Measurements from ENCODE around the gene MICAL3. TPM values are rescaled to one million over a fixed set of nuclear protein-coding genes. Genes with fewer than 3 reads are reported as not detected.

MICAL3 gene
- total RNA-seq, 1 donor from 2014 or later = 33.6 TPM

DNA sequence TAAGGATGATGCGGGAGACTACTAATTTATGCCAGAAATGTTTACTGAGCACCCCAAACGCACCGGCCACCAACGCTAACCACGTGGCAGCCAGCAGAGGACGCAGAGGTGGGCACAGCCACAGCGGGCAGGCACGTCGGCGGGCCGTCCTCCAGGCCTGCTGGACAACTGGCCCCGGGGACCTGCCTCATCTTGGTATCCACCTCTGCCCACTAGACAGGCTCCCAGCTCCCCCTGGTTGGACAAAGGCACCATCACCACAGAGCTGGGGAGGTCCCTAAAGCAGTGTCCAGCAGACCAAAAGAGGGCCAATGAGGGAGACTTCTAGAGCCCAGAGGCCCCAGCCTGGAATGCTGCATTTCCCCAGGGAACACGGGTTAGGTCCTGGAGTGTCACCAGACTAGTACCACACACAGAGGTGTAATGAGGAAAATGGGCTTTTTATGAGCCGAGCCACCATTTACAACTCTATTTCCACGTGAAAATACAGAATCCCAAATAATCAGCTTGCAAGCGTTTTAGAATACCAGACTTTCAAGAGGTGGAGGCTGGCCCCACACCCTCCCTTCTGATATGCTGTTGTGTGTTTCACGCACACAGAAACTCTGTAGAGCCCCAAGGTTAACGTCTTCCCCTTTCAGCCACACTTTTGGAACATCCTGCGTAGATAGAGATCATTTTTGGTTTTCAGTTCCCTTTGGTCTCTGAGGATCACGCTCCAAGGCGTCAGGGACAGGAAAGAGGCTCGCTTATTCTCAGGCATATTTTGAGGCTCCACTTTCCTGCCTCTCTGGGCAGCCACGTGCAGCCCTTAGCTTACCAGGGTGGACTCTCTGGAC lies 226.4 kb downstream of the MICAL3 start:
- Mint-ChIP-seq H3K4me1 (peaks cover 14% of the 10 kb centered on the region), H3K9me3 (no peaks in the 10 kb centered on the region), H3K4me3 (no peak overlapping the region), H3K36me3 (peaks cover 3% of the 10 kb centered on the region), H3K27me3 (ENCODE audit: insufficient read depth, low read depth) (peaks cover 7% of the 10 kb centered on the region), H3K27ac (no peak overlapping the region)
- H3K79me2 ChIP-seq (ENCODE audit: low read depth) = no peaks in the 10 kb centered on the region
- H3K4me1 ChIP-seq = no peaks in the 10 kb centered on the region
- H3K9ac ChIP-seq = no peak overlapping the region
- no peak for DNase-seq (ENCODE audit: low spot score)
- H3K36me3 ChIP-seq = no peaks in the 10 kb centered on the region
- H3K9me3 ChIP-seq (ENCODE audit: low read depth) = no peaks in the 10 kb centered on the region
- H3K27ac ChIP-seq = no peak overlapping the region
- TF ChIP-seq EZH2phosphoT487 (IDR thresholded peaks at IDR 0.05) (no peak), CTCF (IDR thresholded peaks at IDR 0.05) (no peak), EZH2 (IDR thresholded peaks at IDR 0.05) (no peak)
- H2AFZ ChIP-seq (replicated peaks) = no peak overlapping the region
- H3F3A ChIP-seq (ENCODE audit: low read depth) = no peaks in the 10 kb centered on the region
- H4K20me1 ChIP-seq (ENCODE audit: low read depth) = no peaks in the 10 kb centered on the region
- no peak overlapping the region for H3K4me2 ChIP-seq
- H3K27me3 ChIP-seq = no peaks in the 10 kb centered on the region
- H3K4me3 ChIP-seq = no peak overlapping the region

- no peak overlapping the region for H2AFZ ChIP-seq (replicated peaks)
- Mint-ChIP-seq H3K36me3 (no peaks in the 10 kb centered on the region), H3K4me3 (no peak overlapping the region), H3K27me3 (ENCODE audit: insufficient read depth, low read depth) (peaks cover 7% of the 10 kb centered on the region), H3K4me1 (peaks cover 8% of the 10 kb centered on the region), H3K27ac (no peak overlapping the region), H3K9me3 (no peaks in the 10 kb centered on the region)
- H3K4me2 ChIP-seq = no peak overlapping the region
- no peaks in the 10 kb centered on the region for H3K4me1 ChIP-seq
- no peaks in the 10 kb centered on the region for H3K79me2 ChIP-seq (ENCODE audit: low read depth)
- H3F3A ChIP-seq (ENCODE audit: low read depth) = no peaks in the 10 kb centered on the region
- no peak overlapping the region for H3K9ac ChIP-seq
- no peak overlapping the region for H3K27ac ChIP-seq
- no peak overlapping the region for H3K4me3 ChIP-seq
- no peak for TF ChIP-seq CTCF (IDR thresholded peaks at IDR 0.05)
- TF ChIP-seq EZH2phosphoT487 (IDR thresholded peaks at IDR 0.05) = no peak
- TF ChIP-seq EZH2 (IDR thresholded peaks at IDR 0.05) = no peak
- DNase-seq (ENCODE audit: low spot score) = no peak
- no peaks in the 10 kb centered on the region for H3K36me3 ChIP-seq
- no peaks in the 10 kb centered on the region for H3K9me3 ChIP-seq (ENCODE audit: low read depth)
- H4K20me1 ChIP-seq (ENCODE audit: low read depth) = no peaks in the 10 kb centered on the region
- no peaks in the 10 kb centered on the region for H3K27me3 ChIP-seq
Measured at GRCh38 chr22:17796695-17797094, 227.7 kb downstream of the MICAL3 start.

- H3K4me3 ChIP-seq = no peak overlapping the region
- H3K4me2 ChIP-seq = no peak overlapping the region
- no peak for DNase-seq (ENCODE audit: low spot score)
- no peaks in the 10 kb centered on the region for H3K9me3 Mint-ChIP-seq
- no peaks in the 10 kb centered on the region for H3K27me3 ChIP-seq
- H3K4me1 ChIP-seq = no peaks in the 10 kb centered on the region
- H2AFZ ChIP-seq (replicated peaks) = no peak overlapping the region
- H3K79me2 ChIP-seq (ENCODE audit: low read depth) = no peaks in the 10 kb centered on the region
- H4K20me1 ChIP-seq (ENCODE audit: low read depth) = no peaks in the 10 kb centered on the region
- no peaks in the 10 kb centered on the region for H3K9me3 ChIP-seq (ENCODE audit: low read depth)
- TF ChIP-seq EZH2phosphoT487 (IDR thresholded peaks at IDR 0.05) (no peak), EZH2 (IDR thresholded peaks at IDR 0.05) (no peak)
- H3K4me1 Mint-ChIP-seq = peaks cover 8% of the 10 kb centered on the region
- no peak overlapping the region for H3K4me3 Mint-ChIP-seq
- peaks cover 9% of the 10 kb centered on the region for H3K27me3 Mint-ChIP-seq (ENCODE audit: insufficient read depth, low read depth)
- H3K36me3 ChIP-seq = no peaks in the 10 kb centered on the region
- no peak overlapping the region for H3K27ac ChIP-seq
- H3K9ac ChIP-seq = no peak overlapping the region
- no peaks in the 10 kb centered on the region for H3K36me3 Mint-ChIP-seq
- no peaks in the 10 kb centered on the region for H3F3A ChIP-seq (ENCODE audit: low read depth)
- H3K27ac Mint-ChIP-seq = no peak overlapping the region
Measured at GRCh38 chr22:17795661-17796548, 228.5 kb downstream of the MICAL3 start.

Measured in neural progenitor cell (in vitro differentiated cells).